GM23338 (cell line): Measurements from ENCODE around the gene HGFAC. TPM values are rescaled to one million over a fixed set of nuclear protein-coding genes. Genes with fewer than 3 reads are reported as not detected.

Experiments used
- ATAC-seq: fragments of 200-7000 bp; cut with Tn5 transposase; 3 replicates; pipeline ENCODE4 v1.9.1; 2020
- DNase-seq: peaks from one replicate; pipeline ENCODE4 v3.0.0-alpha.2; 2015; ENCODE audit warnings: low spot score
- H2AFZ ChIP-seq: fragments of 200-600 bp; sonication (generic); 2 replicates; pipeline ENCODE4 v1.8.0; 2016; ENCODE audit warnings: antibody characterized with exemption, mild to moderate bottlenecking, moderate library complexity
- H3F3A ChIP-seq: fragments of 200-600 bp; sonication (generic); replicated peaks from 2 replicates; pipeline ENCODE4 v1.8.0; 2017; ENCODE audit warnings: antibody characterized with exemption, mixed run types, low read depth
- H3K27ac ChIP-seq: fragments of 200-600 bp; sonication (generic); 2 replicates; pipeline ENCODE4 v1.6.1; 2016; ENCODE audit warnings: low read depth
- H3K27me3 ChIP-seq: fragments of 200-600 bp; sonication (generic); 2 replicates; pipeline ENCODE4 v1.8.0; 2016; ENCODE audit warnings: mild to moderate bottlenecking, mixed run types, moderate library complexity; ENCODE audit not compliant: insufficient read depth
- H3K36me3 ChIP-seq: fragments of 200-600 bp; sonication (generic); 2 replicates; pipeline ENCODE4 v1.8.0; 2016; ENCODE audit warnings: mild to moderate bottlenecking; ENCODE audit not compliant: insufficient read depth
- H3K4me1 ChIP-seq: fragments of 200-600 bp; sonication (generic); 2 replicates; pipeline ENCODE4 v1.8.0; 2016; ENCODE audit warnings: mild to moderate bottlenecking, moderate library complexity; ENCODE audit not compliant: insufficient read depth
- H3K4me2 ChIP-seq: fragments of 200-600 bp; sonication (generic); 2 replicates; pipeline ENCODE4 v1.7.1; 2017; ENCODE audit warnings: mixed run types
- H3K4me3 ChIP-seq: fragments of 200-600 bp; sonication (generic); 2 replicates; pipeline ENCODE4 v1.6.1; 2016; ENCODE audit warnings: mixed run types
- H3K79me2 ChIP-seq: fragments of 200-600 bp; sonication (generic); replicated peaks from 2 replicates; pipeline ENCODE4 v1.8.0; 2017; ENCODE audit warnings: mild to moderate bottlenecking; ENCODE audit not compliant: insufficient read depth
- H3K9me2 ChIP-seq: fragments of 200-600 bp; sonication (generic); 2 replicates; pipeline ENCODE4 v1.8.0; 2017; ENCODE audit not compliant: insufficient read depth
- H4K20me1 ChIP-seq: fragments of 200-600 bp; sonication (generic); replicated peaks from 2 replicates; pipeline ENCODE4 v1.8.0; 2017; ENCODE audit warnings: mild to moderate bottlenecking; ENCODE audit not compliant: insufficient read depth
- H3K27ac Mint-ChIP-seq: 2 replicates; pipeline ENCODE4 v1.8.0; 2020; ENCODE audit warnings: inconsistent platforms, mild to moderate bottlenecking, moderate library complexity, mixed read lengths
- H3K27me3 Mint-ChIP-seq: 3 replicates; pipeline ENCODE4 v1.8.0; 2022; ENCODE audit warnings: low read depth, mild to moderate bottlenecking, moderate library complexity, mixed read lengths, inconsistent platforms; ENCODE audit not compliant: insufficient read depth, poor library complexity
- H3K36me3 Mint-ChIP-seq: 3 replicates; pipeline ENCODE4 v1.8.0; 2021; ENCODE audit warnings: low read depth, mild to moderate bottlenecking, inconsistent platforms, moderate library complexity, mixed read lengths
- H3K4me1 Mint-ChIP-seq: 3 replicates; pipeline ENCODE4 v1.8.0; 2020; ENCODE audit warnings: mild to moderate bottlenecking, inconsistent platforms, mixed read lengths
- H3K4me3 Mint-ChIP-seq: 3 replicates; pipeline ENCODE4 v1.8.0; 2021; ENCODE audit warnings: moderate library complexity, mild to moderate bottlenecking, inconsistent platforms, mixed read lengths
- H3K9me3 Mint-ChIP-seq: 3 replicates; pipeline ENCODE4 v1.8.0; 2020; ENCODE audit warnings: moderate library complexity, mild to moderate bottlenecking, inconsistent platforms, mixed read lengths
- CREB1 ChIP-seq: fragments of 250-450 bp; sonication (Bioruptor Pico); IDR thresholded peaks from 2 replicates; pipeline ENCODE4 v1.5.0; 2020; ENCODE audit warnings: low read depth, mild to moderate bottlenecking, moderate library complexity
- EZH2phosphoT487 ChIP-seq: fragments of 200-600 bp; sonication (generic); IDR thresholded peaks from one replicate; pipeline ENCODE4 v1.8.1; 2018; ENCODE audit warnings: antibody characterized with exemption; ENCODE audit not compliant: unreplicated experiment
- POLR2AphosphoS5 ChIP-seq: IDR thresholded peaks from 2 replicates; pipeline ENCODE4 v1.6.1; 2016; ENCODE audit warnings: antibody characterized with exemption, low read depth
- STAT1 ChIP-seq: IDR thresholded peaks from one replicate; pipeline ENCODE4 v1.6.1; 2016; ENCODE audit warnings: antibody characterized with exemption; ENCODE audit not compliant: unreplicated experiment
- ZNF331 ChIP-seq: fragments of 250-450 bp; sonication (Bioruptor Pico); IDR thresholded peaks from 2 replicates; pipeline ENCODE4 v1.5.0; 2020; ENCODE audit warnings: low read depth, mild to moderate bottlenecking, moderate library complexity
- polyA plus RNA-seq: library from polyadenylated mRNA; unstranded; fragments of >200 nt; fragmentation: Nextera tagmentation; extraction: Ambion mirVana; gene quantifications from 2 replicates; pipeline ENCODE4 v1.2.1, GENCODE V29; 2016
- total RNA-seq: library from RNA; depleted of rRNA; stranded (reverse); fragments of >200 nt; shearing (Covaris generic); gene quantifications from 2 replicates; pipeline ENCODE4 v1.2.3, GENCODE V29; 2014
- TF ChIP-seq, protein P1 (sequence below): fragments of 250-450 bp; sonication (Bioruptor Pico); IDR thresholded peaks from 2 replicates; pipeline ENCODE4 v1.5.0; 2020; ENCODE audit warnings: mild to moderate bottlenecking, moderate library complexity
- TF ChIP-seq, protein P2 (sequence below): IDR thresholded peaks from 2 replicates; pipeline ENCODE4 v1.6.1; 2016; ENCODE audit warnings: antibody characterized with exemption

Gene HGFAC
- total and polyA plus RNA-seq, 2 experiments from 2014 or later = 0.94 TPM; not detected in 1

DNA sequence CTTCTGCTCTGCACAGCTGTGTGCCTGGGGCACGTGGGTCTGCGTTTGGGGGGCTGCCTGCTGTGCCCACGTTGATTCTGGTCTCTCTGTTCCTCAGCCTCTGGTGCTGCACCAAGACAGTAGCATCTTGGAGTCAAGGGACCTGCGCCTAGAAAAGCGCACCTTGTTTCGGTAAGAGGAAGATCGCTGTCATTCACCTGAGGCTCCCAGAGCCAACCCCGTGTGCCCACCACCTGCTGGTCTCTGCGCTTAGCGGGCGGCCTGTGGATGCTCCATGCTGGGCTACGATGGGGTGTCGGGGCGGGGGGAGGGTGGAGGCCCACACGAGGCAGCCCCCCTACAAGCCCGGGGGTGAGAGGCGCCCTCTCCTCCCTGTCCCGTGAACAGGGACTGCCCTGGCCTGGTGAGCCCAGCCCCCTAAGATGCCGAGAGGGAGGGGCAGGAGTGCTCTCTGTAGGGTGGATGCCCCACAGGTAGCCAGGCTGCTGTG is 18.9 kb upstream of the HGFAC start (continued):
- TF ChIP-seq, protein P1, sequence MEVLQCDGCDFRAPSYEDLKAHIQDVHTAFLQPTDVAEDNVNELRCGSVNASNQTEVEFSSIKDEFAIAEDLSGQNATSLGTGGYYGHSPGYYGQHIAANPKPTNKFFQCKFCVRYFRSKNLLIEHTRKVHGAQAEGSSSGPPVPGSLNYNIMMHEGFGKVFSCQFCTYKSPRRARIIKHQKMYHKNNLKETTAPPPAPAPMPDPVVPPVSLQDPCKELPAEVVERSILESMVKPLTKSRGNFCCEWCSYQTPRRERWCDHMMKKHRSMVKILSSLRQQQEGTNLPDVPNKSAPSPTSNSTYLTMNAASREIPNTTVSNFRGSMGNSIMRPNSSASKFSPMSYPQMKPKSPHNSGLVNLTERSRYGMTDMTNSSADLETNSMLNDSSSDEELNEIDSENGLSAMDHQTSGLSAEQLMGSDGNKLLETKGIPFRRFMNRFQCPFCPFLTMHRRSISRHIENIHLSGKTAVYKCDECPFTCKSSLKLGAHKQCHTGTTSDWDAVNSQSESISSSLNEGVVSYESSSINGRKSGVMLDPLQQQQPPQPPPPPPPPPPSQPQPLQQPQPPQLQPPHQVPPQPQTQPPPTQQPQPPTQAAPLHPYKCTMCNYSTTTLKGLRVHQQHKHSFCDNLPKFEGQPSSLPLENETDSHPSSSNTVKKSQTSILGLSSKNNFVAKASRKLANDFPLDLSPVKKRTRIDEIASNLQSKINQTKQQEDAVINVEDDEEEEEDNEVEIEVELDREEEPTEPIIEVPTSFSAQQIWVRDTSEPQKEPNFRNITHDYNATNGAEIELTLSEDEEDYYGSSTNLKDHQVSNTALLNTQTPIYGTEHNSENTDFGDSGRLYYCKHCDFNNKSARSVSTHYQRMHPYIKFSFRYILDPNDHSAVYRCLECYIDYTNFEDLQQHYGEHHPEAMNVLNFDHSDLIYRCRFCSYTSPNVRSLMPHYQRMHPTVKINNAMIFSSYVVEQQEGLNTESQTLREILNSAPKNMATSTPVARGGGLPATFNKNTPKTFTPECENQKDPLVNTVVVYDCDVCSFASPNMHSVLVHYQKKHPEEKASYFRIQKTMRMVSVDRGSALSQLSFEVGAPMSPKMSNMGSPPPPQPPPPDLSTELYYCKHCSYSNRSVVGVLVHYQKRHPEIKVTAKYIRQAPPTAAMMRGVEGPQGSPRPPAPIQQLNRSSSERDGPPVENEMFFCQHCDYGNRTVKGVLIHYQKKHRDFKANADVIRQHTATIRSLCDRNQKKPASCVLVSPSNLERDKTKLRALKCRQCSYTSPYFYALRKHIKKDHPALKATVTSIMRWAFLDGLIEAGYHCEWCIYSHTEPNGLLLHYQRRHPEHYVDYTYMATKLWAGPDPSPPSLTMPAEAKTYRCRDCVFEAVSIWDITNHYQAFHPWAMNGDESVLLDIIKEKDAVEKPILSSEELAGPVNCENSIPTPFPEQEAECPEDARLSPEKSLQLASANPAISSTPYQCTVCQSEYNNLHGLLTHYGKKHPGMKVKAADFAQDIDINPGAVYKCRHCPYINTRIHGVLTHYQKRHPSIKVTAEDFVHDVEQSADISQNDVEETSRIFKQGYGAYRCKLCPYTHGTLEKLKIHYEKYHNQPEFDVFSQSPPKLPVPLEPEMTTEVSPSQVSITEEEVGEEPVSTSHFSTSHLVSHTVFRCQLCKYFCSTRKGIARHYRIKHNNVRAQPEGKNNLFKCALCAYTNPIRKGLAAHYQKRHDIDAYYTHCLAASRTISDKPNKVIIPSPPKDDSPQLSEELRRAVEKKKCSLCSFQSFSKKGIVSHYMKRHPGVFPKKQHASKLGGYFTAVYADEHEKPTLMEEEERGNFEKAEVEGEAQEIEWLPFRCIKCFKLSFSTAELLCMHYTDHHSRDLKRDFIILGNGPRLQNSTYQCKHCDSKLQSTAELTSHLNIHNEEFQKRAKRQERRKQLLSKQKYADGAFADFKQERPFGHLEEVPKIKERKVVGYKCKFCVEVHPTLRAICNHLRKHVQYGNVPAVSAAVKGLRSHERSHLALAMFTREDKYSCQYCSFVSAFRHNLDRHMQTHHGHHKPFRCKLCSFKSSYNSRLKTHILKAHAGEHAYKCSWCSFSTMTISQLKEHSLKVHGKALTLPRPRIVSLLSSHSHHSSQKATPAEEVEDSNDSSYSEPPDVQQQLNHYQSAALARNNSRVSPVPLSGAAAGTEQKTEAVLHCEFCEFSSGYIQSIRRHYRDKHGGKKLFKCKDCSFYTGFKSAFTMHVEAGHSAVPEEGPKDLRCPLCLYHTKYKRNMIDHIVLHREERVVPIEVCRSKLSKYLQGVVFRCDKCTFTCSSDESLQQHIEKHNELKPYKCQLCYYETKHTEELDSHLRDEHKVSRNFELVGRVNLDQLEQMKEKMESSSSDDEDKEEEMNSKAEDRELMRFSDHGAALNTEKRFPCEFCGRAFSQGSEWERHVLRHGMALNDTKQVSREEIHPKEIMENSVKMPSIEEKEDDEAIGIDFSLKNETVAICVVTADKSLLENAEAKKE (CRISPR knock-in tag) = no peak
- TF ChIP-seq POLR2AphosphoS5 = no peak
- TF ChIP-seq STAT1 = no peak

DNA sequence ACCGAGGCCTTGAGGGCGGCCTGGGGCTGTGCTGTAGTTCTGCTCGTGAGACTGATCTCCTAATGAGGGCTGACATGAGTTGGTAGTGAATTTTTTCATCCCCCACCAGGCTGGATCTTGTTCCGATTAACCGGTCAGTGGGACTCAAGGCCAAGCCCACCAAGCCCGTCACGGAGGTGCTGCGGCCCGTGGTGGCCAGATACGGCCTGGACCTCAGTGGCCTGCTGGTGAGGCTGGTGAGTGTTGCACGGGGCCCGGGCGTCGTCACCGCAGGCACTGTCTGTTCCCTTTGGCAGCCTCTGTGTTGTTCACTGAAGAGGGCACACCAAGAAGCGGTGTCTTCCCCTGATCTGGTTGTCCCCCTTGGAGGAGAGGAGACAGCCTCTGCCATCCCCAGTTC is 18.4 kb upstream of the HGFAC start:
- 0 out of 2 replicates have a peak, but pooled peaks cover 3% of the 10 kb centered on the region for H4K20me1 ChIP-seq
- no peak for DNase-seq
- no peaks in the 10 kb centered on the region for H3K27me3 ChIP-seq
- Mint-ChIP-seq H3K4me1 (peaks cover 4% of the 10 kb centered on the region; the same call in 1 of the 3 replicates), H3K9me3 (no peaks in the 10 kb centered on the region), H3K36me3 (no peaks in the 10 kb centered on the region), H3K27ac (no peak overlapping the region), H3K27me3 (peaks cover 14% of the 10 kb centered on the region), H3K4me3 (no peak overlapping the region)
- H2AFZ ChIP-seq = no peak overlapping the region
- H3K36me3 ChIP-seq = no peaks in the 10 kb centered on the region
- ATAC-seq = no peak
- H3K4me3 ChIP-seq = no peak overlapping the region
- H3K4me2 ChIP-seq = no peak overlapping the region
- no peaks in the 10 kb centered on the region for H3K79me2 ChIP-seq
- H3K4me1 ChIP-seq = no peaks in the 10 kb centered on the region
- H3K9me2 ChIP-seq = no peaks in the 10 kb centered on the region
- H3K27ac ChIP-seq = no peak overlapping the region
- H3F3A ChIP-seq = no peaks in the 10 kb centered on the region
- TF ChIP-seq, protein P2, sequence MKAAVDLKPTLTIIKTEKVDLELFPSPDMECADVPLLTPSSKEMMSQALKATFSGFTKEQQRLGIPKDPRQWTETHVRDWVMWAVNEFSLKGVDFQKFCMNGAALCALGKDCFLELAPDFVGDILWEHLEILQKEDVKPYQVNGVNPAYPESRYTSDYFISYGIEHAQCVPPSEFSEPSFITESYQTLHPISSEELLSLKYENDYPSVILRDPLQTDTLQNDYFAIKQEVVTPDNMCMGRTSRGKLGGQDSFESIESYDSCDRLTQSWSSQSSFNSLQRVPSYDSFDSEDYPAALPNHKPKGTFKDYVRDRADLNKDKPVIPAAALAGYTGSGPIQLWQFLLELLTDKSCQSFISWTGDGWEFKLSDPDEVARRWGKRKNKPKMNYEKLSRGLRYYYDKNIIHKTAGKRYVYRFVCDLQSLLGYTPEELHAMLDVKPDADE = no peak
- TF ChIP-seq CREB1 (no peak), ZNF331 (CRISPR knock-in tag) (no peak), EZH2phosphoT487 (no peak), STAT1 (no peak)
- TF ChIP-seq, protein P1 (CRISPR knock-in tag) = no peak
